Cortex of kidney (tissue), 1 donor: ENCODE measurements around the gene RFPL4A.

Source experiments
- DNase-seq: peaks from one replicate; lab custom pipeline; 2025; lab: John Stamatoyannopoulos, UW

RFPL4A gene

DNA sequence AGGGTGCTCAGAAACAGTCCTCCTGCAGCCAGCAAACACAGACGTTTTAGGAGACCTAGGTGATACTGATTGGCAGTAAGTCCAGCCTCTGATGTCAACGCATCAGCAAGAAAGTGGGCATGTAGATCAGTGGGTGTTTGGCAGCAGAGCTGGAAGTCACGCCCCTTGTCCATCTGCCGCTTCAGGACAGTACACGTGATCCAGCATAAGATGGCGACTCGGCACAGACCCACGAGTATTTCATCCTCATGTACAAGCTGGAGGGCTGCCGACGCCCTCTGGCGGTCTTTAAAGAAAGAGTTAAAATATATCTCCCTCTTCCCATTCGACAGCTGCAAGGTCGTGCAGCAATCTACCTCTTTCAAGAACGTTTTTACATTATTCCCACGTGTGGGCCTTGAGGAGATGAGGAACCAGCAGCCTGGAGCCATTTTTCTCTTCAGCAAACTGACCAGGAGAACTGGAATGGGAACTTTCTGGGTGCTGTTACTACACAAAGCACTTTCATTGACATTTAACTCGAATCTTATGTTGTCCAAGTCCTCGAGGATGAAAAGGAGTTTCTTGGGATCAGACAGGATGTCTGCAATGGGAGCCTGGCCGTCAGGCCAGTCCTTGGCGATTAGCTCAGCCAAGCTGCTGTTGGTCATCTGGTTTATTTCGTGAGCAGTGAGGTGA lies 50.6 kb downstream of the RFPL4A start:
- DNase-seq: no peak

DNA sequence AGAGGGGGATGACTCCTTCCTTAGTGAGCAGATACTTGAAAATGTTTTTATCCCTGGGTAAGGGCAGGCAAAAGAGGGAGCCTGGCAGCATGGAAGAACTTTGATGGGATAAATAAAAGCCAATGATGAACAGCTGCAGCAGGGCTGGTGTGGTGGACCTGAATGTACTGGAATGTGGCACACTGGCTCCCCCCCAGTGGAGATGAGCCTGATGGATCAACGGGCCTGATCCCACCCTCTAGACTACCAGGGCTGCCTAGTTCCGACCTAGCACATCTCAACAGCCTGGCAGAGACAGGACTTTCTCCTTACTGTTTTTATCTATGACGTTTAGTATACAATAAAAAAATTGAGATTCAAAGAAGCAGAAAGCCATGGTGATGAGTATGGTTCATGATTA lies 52.4 kb downstream of the RFPL4A start:
- no peak for DNase-seq

DNA sequence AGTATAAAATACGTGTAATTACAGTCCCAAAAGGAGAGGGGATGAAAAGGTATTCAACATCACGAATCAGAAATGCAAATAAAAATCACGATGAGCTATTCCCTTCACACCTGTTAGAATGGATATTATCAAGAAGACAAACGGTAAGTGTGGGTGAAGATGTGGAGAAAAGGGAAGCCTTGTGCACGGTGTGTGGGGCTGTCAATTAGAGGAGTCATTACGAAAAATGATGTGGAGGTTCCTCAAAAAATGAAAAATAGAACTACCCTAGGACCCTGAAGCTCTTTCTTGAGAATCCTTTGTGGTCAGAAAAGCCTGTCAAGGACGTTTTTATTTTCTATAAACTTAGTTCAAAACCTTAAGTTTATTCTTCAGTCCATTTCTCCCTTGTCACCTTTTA lies 53.6 kb downstream of the RFPL4A start:
- no peak for DNase-seq
